ENCODE results near the gene LRP1-AS.

The LRP1-AS gene

DNA sequence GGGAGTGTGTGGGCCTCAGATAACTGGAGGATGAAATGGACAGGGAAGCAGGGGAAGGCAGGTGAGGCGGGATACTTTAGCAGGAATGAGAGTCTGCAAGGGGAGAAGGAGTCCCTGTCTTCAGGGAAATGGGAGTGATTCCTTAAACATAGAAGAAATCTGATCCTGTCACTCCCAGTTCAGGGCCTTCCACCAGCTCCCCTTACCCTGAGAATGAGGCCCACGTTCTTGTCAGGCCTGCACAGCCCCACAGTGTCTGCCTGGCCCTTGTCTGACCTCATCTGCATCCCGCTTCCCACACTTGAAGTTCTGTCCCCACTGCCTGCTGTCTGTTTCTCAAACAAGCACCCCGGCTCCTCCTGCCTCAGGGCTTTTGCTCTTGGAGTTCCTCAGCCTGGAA, 12.6 kb upstream of the LRP1-AS start:
- DNase-seq: no peak

DNA sequence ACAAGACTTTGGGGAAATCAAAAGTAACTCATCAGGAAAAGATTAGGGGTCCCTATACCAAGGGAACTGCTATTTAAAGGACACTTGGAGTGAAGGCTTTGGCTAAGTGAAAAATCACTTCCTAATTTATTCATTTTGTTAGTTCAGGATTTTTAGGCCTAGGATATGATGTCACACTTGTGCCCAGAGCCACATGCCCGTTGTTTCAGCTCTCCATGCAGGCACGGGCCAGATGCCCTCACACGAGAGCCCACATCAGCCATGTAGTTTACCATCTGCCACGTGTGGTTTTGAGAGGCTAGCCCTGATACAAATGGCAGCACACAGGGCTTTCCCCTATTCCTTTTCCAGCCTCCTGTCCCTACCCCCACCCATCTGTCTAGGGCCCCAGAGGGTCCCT, 11.9 kb upstream of the LRP1-AS start:
- no peak for DNase-seq

DNA sequence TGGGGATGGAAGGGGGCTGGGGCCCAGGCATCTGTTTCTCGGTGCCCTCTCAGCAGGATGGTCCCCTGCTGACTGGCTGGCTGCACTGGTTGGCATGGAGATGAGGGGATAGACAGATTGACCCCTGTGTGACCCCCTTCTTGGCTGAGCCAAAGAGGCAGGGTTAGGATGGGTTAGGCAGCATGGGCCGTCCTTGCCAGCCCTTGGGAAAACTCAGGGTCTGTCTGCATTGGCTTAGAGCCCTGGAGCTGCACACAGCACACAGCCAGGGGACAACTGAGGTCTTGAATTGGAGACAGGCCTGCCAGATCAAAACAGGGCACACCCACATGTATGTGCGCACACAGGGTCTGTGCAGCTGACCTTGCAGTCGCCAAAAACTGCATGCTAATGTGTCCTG, 11.2 kb upstream of the LRP1-AS start:
- no peak for DNase-seq

DNA sequence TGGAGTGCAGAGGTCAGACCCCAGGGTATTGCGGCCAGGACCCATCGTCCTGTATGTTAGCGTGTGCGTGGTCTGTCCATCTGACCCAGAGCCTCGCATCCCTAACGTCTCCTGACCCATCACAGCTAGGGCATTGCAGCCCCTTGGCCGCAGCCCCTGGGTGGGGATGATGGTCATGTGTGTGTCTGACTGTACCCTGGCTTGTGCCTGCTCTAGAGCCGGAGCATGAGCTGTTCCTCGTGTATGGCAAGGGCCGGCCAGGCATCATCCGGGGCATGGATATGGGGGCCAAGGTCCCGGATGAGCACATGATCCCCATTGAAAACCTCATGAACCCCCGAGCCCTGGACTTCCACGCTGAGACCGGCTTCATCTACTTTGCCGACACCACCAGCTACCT, 10.8 kb upstream of the LRP1-AS start:
- no peak for DNase-seq

DNA sequence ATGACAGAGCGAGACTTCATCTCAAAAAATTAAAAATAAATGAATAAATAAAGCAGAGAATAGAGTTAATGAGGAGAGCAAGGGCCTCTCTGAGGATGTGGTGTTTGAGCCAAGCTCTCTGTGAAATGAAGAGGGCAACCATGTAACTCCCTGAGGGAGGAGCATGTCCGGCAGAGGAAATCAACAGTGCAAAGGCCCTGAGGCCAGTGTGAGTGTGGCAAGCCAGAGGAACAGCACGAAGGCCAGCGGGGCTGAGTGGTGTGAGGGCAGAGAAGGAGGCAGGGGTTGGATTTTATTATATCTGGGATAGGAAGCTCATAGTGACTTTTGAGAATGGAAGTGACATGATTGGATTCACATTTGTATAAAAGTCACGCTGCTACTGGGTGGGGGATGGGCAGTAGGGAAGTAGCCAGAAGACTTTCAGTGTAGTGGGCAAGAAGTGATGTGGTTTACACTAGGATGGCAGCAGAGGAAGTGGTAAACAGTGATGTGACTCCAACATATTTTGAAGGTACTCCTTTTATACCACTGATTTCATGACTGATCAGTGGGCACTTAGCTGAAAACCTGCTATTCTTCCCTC, 10.3 kb upstream of the LRP1-AS start:
- DNase-seq: no peak

GRCh38 chr12:57156701-57157403, 9.4 kb upstream of the LRP1-AS start:
- DNase-seq: no peak

DNA sequence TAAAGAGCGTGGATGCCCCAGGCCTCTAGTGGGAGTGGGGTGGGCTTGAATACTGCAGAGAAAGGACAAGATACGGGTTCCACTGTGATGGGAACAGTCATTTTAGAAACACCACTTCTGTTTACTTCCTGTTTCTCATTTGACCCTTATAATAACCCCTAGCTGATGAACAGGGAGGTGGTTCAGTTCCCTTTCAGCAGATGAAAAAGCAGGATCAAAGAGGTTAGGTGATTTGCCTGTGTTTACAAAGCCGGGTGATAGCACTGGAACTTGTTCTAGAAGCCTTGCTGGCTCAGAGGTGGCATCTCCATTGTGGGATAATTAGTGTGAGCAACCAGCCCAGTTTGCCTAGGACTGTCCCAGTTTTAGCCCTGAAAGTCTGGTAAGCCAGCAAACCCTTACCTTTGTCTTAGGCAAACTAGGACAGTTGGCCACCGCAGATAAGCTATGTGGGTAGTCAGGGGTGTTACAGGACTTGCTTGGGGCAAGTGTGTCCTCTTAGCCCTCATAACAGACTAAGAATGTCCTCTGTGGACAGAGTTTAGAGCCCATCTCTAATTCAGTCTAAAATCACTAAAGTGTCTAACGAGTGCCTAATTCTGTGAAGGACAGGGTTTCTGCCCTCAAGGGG, 7.5 kb upstream of the LRP1-AS start:
- DNase-seq: no peak

DNA sequence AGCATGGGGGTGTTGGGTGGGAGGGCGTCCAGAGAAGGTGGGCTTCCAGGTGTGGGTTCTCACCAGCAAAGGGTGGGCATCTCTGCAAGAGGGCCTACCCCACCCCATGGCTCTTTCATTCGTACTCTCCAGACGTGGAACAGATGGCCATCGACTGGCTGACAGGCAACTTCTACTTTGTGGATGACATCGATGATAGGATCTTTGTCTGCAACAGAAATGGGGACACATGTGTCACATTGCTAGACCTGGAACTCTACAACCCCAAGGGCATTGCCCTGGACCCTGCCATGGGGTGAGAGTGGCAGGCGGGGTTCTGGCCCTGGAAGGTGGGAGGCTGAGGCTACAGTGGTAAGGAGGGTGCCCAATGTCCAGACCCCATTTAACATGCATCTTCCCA, 6.7 kb upstream of the LRP1-AS start:
- no peak for DNase-seq

GRCh38 chr12:57153415-57153997, 6.1 kb upstream of the LRP1-AS start:
- no peak for DNase-seq

- peak; percentile 47 for DNase-seq
Measured at GRCh38 chr12:57152639-57153038, 5.2 kb upstream of the LRP1-AS start.

GRCh38 chr12:57151741-57152630, 4.6 kb upstream of the LRP1-AS start:
- peak; percentile 73 for DNase-seq

- DNase-seq: no peak
Measured at GRCh38 chr12:57150400-57151000, 3.1 kb upstream of the LRP1-AS start.

DNA sequence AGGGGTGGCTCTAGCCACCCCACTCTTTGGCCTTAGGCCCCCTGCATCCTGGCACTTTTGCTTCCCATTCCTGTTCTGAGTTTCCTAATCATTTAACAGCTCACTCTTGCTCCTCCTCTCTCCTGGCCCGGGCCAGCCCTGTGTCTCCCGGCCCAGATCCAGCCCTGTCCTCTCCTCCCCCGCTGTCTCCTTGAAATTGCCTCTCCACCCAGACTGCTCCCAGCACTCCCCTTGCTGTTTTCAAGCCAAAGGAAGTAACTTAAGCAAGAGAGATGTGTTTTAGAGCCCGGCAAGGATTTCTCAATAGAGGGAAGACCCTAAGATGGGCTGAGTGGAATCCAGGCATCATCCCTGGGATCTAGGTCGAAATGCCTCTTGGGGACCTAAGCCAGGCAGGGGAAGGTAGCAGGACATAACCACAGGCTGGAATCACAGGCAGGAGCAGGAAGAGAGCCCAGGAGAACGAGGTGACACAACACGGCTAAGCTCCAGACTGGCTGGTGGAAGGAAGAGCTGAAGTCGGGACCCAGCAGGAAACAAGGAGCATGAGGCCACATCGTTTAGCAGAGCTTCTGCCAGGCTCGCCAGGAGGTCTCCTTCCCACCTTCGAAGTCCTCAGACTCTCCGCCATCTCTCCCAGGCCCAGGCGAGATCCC, 2.0 kb upstream of the LRP1-AS start:
- no peak for DNase-seq

DNA sequence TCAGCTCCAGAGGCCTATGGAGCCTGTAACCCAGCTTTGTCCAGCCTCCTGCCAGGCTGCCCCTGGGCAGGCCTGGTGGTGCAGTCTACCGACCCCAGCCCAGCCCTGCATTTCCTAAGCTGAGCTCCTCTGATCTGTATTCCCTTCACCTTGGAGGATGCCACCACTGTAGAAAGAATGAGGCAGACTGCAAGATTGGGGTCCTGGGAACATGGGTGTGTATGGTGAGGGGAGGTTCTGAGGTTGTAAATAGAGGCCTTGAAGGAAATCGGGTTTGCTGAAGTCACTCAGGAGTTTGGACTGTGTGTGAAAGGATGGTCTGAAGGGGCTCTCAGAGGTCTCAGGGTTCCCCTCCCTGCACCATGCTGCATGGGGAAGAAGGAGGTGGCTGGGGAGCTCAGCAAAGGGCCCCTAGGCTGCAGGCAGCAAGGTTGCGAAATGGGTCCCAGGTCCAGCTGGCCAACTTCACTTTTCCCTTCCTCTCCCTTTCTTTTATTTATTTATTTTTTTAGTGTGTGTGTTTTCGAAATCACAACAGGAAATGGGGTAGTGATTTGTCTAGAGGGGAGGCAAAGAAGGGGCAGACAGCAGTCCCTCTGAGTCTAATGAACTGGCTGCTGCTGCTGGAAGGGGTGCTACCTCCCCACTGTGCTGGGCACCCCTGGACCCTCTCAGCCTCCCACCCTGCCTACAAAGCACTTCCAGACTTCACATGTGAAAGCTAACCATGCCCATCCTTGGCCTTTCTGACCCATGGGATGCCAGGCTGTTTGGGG, 1.2 kb upstream of the LRP1-AS start:
- DNase-seq: peak; percentile 44

- no peak for DNase-seq
Measured at GRCh38 chr12:57146092-57146491, 1.3 kb downstream of the LRP1-AS start.

- no peak for DNase-seq
Measured at GRCh38 chr12:57145460-57146059, 1.9 kb downstream of the LRP1-AS start.

DNA sequence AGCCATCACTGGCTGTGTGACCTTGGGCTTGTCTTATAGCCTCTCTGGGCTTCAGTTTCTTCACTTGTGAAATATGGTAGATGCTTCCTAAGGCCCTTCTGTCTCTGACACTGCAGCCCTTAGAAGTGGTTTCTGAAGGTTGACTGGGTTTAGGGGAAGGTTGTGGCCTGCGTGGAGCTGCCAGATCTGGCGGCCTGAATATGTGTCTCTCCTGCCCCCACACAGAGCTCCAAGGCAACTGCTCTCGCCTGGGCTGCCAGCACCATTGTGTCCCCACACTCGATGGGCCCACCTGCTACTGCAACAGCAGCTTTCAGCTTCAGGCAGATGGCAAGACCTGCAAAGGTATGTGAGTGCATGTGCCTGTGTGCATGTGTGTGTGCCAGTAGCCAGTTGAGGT, 4.0 kb downstream of the LRP1-AS start:
- no peak for DNase-seq

DNA sequence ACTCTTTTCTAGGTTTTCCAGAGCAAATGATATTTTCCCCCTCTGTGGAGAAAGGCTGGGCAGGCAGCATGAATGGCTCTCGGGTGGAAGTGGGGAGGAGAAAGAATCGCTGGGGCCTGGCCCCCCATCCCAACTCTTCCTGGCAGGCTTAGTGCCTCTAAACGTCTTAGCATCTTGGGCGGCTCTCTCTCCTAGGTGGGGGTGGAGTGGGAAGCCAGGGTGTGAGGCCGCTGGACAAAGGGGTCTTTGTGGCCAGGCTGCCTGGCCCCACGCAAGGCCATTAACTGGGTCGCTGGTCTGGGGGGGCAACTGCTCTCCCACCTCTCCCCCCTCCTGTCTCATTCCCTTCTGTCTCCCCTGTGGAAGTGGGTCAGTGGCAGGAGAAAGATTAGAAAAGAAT, 4.7 kb downstream of the LRP1-AS start:
- DNase-seq: no peak

DNA sequence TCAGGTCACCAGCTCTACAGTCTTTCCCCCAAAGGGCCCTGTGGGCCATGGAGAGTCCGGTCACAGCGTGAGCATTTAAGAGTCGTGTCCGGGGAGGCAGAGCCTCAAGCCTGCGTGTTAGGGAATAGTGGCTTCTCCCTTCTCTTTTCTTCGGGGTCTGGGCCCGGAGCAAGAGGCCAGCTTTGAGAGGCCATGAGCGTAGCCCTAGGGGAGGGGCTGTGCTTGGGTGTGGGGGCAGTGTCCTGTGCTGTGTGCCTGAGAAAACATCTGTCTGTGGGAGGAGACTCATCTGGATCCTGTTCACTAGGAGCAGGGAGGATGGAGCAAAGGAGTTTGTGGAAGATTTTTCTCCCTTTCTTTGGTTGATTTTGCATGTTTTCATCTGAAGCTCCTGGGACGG, 5.3 kb downstream of the LRP1-AS start:
- DNase-seq: no peak

DNA sequence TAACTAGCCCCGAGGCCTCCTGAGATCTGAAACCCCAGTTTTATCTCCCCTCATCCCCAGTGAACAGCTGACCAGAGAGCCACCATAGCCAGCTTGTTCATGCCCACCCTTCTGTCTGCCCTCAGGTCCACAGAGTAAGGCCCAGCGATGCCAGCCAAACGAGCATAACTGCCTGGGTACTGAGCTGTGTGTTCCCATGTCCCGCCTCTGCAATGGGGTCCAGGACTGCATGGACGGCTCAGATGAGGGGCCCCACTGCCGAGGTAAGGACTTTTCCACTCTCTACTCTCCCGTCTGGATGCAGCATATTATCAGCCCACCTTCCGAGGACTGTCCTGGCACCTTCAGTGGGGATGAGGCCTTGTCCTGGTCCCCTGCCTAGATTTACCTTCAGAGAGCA, 6.2 kb downstream of the LRP1-AS start:
- DNase-seq: no peak
